Measurements from ENCODE around the gene CDKN2AIP.
A peak's percentile ranks its signal among the peaks of the same experiment; 100 is the strongest.
"Not testable (repeated sequence)": the region's sequence is repeated elsewhere in the genome, so short reads cannot be mapped to it uniquely, and the experiment has no call there.

CDKN2AIP gene

DNA sequence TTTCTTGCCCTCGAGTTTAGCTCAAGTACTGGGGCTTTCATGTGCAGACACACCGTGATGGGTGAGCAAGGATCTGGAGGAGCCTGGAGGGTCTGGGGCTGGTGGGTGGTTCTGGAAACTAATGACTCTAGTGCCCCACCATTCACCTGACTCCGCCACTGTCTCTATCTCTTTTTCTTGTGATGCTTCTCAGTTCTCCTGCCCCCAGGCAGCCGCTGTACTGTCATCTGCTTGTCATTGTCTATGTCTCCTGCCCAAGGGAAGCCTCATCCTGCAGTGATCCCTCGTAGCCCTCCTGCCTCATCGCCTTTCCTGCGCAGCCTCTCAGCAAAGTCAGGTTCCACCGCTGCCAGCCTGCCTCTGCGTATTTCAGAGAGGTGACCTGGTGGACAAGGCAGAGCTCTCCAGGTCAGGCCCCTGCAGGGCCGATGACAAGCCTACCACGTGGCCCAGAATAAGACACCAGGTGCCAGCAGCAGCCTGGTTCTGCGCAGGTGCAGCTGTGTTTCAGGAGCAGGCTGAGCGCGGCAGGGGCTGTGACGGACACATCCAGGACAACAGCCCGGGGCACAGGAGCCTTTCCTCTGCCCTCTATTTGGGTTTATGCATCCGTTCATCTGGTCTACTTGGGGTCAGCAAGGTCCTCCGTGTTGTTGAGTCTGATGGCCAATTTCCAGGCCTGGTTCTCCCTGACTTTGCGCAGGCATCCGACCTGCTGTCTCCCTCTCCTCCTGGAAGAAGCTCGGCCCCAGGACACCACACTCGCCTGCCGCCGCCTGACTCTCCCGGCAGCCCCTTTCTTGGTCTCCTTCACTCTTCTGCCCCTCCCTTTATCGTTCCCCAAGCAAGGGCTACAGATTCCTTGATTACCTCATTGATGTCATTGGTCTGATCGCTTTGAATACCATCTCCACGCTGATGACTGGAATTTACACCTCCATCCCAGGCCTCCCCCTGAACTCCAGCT lies 30.9 kb upstream of the CDKN2AIP start:
- no peak for DNase-seq

DNA sequence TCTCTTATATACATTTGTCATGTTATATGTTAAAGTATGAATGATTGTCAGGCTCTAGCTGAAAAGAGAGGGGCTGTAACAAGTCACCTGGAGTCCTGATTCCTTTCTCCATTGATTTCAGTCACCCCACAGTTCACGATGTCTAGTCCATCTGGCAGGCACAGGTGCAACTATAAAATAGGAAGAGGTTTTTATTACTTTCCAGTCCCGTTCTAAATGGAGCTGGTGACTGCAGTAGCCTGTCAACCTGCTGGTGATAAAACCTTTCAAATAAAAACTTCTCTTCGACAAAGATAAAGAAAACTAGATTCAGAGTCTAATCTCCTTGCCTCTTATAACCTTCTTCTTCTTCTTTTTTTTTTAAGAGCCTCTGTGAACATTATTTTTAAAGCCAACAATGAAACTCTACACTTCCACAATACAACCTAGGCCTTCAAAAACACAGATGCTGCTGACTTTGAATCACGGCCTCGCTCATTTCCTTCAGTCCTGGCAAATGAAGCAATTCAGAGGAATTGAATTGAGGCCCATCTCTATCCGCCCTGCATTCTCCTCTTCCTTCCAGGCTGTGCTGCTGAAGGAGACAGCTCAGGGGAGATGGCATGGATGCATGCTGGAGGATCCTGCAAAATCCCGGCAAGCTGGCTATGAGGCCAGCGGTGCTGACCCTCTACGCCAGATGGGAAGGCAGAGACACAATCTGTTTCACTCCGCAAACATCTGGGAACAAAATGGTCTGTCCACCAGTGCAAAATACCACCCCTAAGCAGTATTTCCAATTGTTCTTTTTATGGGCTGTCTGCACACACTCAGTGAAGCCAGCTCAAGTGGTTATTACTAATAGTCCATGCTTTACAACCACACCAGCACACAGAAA lies 27.3 kb upstream of the CDKN2AIP start:
- no peak for DNase-seq

DNA sequence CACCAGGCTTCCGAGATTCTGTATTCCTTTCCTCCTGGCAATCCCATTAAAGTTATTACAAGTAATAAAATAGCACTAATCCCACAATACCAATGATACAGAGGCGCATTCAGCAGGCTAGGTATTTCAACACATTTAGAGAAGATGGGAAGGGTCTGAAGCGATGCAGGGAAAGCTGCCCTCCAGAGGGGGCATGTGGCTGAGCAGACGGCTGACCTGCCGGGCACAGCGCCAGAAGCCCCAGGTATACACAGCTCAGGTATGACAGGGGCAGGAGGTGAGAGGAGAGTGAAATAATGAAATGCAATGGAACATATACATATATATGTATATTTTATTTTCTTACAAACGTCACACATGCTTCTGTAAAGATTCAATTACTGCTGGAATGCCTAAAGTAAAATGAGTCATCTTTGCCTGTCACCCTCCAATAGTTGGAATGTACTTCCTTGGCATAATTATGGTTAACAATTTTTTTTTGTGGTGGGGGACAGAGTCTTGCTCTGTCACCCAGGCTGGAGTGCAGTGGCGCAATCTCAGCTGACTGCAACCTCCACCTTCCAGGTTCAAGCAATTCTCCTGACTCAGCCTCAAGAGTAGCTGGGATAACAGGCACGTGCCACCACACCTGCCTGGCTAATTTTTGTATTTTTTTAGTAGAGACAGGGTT lies 21.3 kb upstream of the CDKN2AIP start:
- DNase-seq: no peak

- DNase-seq: no peak
These were observed 20.2 kb upstream of the CDKN2AIP start for GRCh38 chr4:183424109-183424744.

GRCh38 chr4:183426507-183426906 lies 17.9 kb upstream of the CDKN2AIP start:
- DNase-seq: no peak

- DNase-seq: no peak
These were observed 14.9 kb upstream of the CDKN2AIP start for GRCh38 chr4:183429489-183429888.

DNA sequence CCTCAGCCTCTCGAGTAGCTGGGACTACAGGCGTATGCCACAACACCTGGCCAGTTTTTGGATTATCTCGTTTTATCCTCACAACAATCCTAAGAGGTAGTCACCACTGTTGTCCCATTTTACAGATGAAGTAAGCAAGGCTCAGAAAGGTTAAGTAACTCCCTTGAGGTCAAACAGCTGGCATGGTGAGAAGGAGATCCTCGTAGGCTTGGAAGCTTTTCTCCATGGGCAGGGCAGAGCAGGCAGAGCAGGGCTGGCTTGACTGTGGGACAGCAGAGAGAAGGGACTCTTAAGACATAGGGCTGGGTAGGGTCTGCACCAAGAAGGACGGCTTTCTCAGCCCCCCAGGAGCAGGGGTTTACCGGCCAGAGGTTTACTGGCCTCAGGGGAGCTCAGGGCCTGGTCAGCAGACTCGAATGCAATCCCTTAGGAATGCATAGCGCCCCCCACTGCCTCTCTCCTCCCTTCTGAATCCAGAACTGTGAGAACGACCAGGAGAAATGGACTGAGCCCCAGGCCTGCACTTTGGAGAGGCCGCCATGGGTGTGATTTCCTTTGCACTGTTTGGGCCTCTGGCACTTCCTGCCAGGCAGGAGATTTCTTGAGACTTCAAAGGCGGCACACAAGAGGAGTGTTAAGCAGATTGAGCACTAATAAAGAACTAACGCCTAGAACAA lies 14.0 kb upstream of the CDKN2AIP start:
- DNase-seq: peak; percentile 26

- no peak for DNase-seq
These were observed 13.5 kb upstream of the CDKN2AIP start for GRCh38 chr4:183430994-183431347.

GRCh38 chr4:183431614-183432013 lies 12.8 kb upstream of the CDKN2AIP start:
- no peak for DNase-seq

DNA sequence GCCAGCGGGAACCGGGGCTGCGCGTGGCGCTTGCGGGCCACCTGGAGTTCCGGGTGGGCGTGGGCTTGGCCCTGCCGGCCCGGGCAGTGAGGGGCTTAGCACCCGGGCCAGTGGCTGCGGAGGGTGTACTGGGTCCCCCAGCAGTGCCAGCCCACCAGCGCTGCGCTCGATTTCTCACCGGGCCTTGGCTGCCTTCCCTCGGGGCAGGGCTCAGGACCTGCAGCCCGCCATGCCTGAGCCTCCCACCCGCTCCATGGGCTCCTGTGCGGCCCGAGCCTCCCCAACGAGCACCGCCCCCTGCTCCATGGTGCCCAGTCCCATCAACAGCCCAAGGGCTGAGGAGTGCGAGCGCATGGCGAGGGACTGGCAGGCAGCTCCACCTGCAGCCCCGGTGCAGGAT lies 11.3 kb upstream of the CDKN2AIP start:
- DNase-seq: not testable (repeated sequence)

- no peak for DNase-seq
These were observed 10.2 kb upstream of the CDKN2AIP start for GRCh38 chr4:183434264-183434663.

GRCh38 chr4:183434666-183435190 lies 9.7 kb upstream of the CDKN2AIP start:
- DNase-seq: no peak

DNA sequence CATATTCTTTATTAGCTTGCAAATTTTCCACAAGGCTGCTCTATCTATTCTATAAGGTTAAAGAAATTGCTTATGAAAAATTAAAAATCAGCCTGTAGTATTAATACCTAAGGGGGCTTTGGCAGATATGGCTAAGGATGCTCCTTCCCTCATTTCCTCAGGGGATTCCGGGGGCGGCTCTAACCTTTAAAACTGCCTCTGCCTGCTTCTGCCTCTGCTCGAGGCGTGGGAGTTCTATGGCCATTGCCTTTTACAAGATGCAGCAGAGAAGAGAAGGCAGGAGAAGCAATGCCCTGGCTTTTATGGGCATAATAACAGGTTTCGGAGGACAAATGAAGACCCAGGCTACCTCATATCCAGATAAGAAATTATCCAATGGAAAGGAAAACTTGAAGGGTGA lies 8.6 kb upstream of the CDKN2AIP start:
- DNase-seq: no peak

GRCh38 chr4:183436417-183436816 lies 8.0 kb upstream of the CDKN2AIP start:
- DNase-seq: no peak

GRCh38 chr4:183437452-183437851 lies 7.0 kb upstream of the CDKN2AIP start:
- DNase-seq: no peak

DNA sequence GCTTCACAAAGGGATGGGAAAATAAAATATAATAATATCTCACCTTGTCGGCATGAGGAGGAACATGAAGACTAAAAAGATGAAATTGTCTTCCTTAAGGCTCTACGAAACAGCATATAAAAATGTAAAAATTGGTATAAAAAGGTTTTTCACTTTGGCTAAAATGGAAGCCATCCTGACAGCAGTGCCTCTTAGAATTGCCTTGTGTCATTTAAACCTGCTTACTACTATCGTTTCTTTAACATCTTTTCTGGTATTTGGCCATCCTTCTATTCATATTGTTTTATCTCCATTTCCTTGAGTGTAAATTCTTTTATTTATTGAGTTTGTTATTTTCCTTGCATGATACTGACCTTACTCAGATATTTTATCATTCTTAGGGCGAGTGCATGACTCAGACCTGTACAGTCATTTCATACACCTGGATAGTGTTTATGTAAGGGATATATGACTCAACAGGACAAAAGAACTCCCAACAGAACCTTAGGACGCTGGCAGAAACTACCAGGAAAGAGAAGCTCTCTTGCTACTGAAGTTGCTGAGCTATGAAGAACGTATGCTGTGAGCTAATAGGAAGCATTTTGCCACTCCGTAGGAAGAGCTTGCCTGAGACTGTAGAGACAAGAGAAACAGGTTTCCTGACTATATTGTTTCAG lies 5.8 kb upstream of the CDKN2AIP start:
- DNase-seq: no peak

DNA sequence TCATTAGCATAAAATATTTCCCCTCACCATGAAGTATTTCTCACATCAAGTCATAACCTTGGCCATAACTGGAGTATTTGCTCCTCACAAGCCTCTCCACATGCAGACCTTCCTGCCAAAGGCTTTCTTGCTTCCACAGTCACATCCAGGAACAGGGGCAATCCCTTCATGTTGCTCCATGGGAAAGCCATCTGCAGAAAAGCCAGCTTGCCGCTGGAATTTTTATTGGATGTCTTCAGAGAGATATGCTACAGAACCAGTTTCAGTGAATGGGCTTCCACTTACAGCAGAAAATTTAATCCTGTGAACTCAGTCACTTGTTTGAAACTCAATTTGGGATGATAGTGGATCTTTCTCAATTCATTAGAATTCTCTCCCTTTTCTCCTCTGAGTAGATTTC lies 3.2 kb upstream of the CDKN2AIP start:
- DNase-seq: no peak

GRCh38 chr4:183443655-183444213 lies 702 bp upstream of the CDKN2AIP start:
- peak; percentile 37 for DNase-seq

DNA sequence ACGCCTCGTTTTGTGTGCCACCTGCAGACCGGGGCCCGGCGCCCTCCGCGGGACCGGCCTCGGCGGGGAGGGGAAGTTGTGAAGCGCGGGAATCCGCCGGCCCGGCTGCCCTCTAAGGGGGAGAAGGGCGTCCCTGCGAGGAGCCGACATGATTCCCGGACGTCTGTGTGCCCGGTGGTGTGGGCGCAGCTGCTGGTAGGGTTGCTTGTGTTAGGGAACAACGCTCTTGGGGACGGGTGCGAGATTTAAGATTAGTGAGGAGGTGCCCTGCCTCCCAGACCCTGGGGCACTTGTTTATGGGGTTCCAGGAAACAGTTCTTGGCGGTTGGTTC lies 627 bp downstream of the CDKN2AIP start:
- DNase-seq: peak; percentile 51

DNA sequence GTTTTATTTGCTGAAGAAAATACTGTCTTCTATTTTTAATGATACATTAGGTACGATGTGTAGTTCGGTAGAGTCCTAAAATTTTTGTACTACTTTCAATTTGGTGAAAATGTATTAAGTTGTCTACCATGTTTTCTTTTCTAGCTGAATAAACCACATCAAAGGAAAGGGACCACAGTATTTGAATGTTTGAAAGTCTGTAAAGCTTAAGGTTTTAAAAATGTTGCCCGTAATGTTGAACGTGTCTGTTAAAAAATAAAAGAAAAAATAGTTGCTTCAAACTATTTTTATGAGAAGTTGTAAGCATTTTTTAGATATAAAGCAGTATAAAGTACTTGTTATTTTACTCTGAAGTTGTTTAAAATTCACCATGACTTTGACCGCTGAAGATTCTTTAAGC lies 3.2 kb downstream of the CDKN2AIP start:
- no peak for DNase-seq

DNA sequence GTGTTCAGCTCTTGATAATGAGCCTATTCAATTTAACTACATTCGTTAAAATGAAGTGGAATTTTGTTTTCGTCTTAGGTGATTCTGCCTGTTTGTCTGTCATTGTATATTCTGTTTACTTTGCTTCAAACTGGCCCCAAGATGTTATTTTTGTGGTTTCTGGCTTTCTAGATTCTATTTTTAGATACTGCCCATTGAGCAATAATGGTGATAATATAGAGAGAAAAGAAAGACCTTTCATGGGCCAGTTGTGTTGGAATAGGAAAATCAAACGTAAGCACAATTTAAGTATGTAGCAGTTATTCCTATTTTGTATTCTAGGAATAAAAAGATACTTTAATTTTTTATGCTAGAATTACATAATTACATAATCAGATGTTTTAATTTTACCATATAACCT lies 4.0 kb downstream of the CDKN2AIP start:
- DNase-seq: no peak
